RWPE1 (cell line): ENCODE data around the gene CPM.

Experiments
- CTCF ChIA-PET: fragments of 350-600 bp; sonication (Branson Sonifier 250); formaldehyde crosslinking; extraction: SDS; loops from one replicate; lab custom pipeline; 2021; lab: Yijun Ruan, JAX
- POLR2A ChIA-PET: fragments of 400-600 bp; formaldehyde crosslinking; extraction: SDS; loops from one replicate; lab custom pipeline; 2020; ENCODE audit warnings: antibody characterized with exemption; ENCODE audit not compliant: low non-redundant PET; lab: Yijun Ruan, JAX
- DNase-seq: peaks from one replicate; pipeline ENCODE4 v3.0.0; 2012; ENCODE audit warnings: low spot score
- H3K27ac ChIP-seq: fragments of 450-650 bp; 2 replicates; pipeline ENCODE4 v1.5.1; 2017
- CTCF ChIP-seq: fragments of 450-650 bp; conservative IDR thresholded peaks from 2 replicates; pipeline ENCODE4 v1.5.1; 2017; ENCODE audit warnings: low read depth, mild to moderate bottlenecking

The CPM gene

GRCh38 chr12:68913682-68914081 is 19.3 kb downstream of the CPM start:
- DNase-seq: no peak
- H3K27ac ChIP-seq: no peak overlapping the region
- TF ChIP-seq CTCF: no peak
- ChIA-PET CTCF (no interaction called here), POLR2A (no interaction called here)

GRCh38 chr12:68912916-68913315 is 20.1 kb downstream of the CPM start:
- DNase-seq: no peak
- ChIA-PET POLR2A (no interaction called here), CTCF (no interaction called here)
- TF ChIP-seq CTCF: no peak
- H3K27ac ChIP-seq: no peak overlapping the region

- TF ChIP-seq CTCF: no peak
- ChIA-PET POLR2A (no interaction called here), CTCF (no interaction called here)
- no peak overlapping the region for H3K27ac ChIP-seq
- no peak for DNase-seq
Measured at GRCh38 chr12:68911197-68911718, 21.7 kb downstream of the CPM start.

GRCh38 chr12:68910128-68910527 is 22.8 kb downstream of the CPM start:
- POLR2A ChIA-PET: no interaction called here
- CTCF ChIA-PET: interaction anchor here (0.7 kb wide), 2 partner anchors 13 to 410 kb away, joined by 3 to 4 read pairs; no protein-coding TSS in a partner anchor

GRCh38 chr12:68908076-68908475 is 24.9 kb downstream of the CPM start:
- DNase-seq: no peak
- H3K27ac ChIP-seq: no peak overlapping the region
- POLR2A ChIA-PET: no interaction called here
- no peak for TF ChIP-seq CTCF
- CTCF ChIA-PET: interaction anchor here (0.6 kb wide), 1 partner anchor 8 kb away, joined by 3 read pairs; no protein-coding TSS in a partner anchor

More at GRCh38 chr12:68910128-68910527, 22.8 kb downstream of the CPM start:
- H3K27ac ChIP-seq: no peak overlapping the region
- DNase-seq: no peak
- TF ChIP-seq CTCF: no peak

GRCh38 chr12:68905733-68906132 is 27.2 kb downstream of the CPM start:
- no peak for TF ChIP-seq CTCF
- DNase-seq: no peak
- H3K27ac ChIP-seq: no peak overlapping the region
- CTCF ChIA-PET: no interaction called here
- POLR2A ChIA-PET: no interaction called here
